ENCODE measurements around the gene KIAA0930. TPM values are rescaled to one million over a fixed set of nuclear protein-coding genes. Genes with fewer than 3 reads are reported as not detected.

The KIAA0930 gene
- polyA plus RNA-seq, 5 donors = 13.2 to 19.6 (median 16.8) TPM

GRCh38 chr22:45238957-45239680 is 1.6 kb downstream of the KIAA0930 start:
- DNase-seq = no peak

- no peak for DNase-seq
Measured at GRCh38 chr22:45238076-45238956, 2.4 kb downstream of the KIAA0930 start.

- DNase-seq = no peak
Measured at GRCh38 chr22:45237065-45237990, 3.4 kb downstream of the KIAA0930 start.

GRCh38 chr22:45235851-45236342 is 4.8 kb downstream of the KIAA0930 start:
- no peak for DNase-seq

GRCh38 chr22:45235101-45235777 is 5.5 kb downstream of the KIAA0930 start:
- DNase-seq = no peak

- no peak for DNase-seq
Measured at GRCh38 chr22:45233827-45234226, 6.9 kb downstream of the KIAA0930 start.

- DNase-seq = no peak
Measured at GRCh38 chr22:45233386-45233785, 7.3 kb downstream of the KIAA0930 start.

- DNase-seq = no peak
Measured at GRCh38 chr22:45231293-45231692, 9.4 kb downstream of the KIAA0930 start.

- DNase-seq = no peak
Measured at GRCh38 chr22:45230026-45230721, 10.5 kb downstream of the KIAA0930 start.

- no peak for DNase-seq
Measured at GRCh38 chr22:45229181-45229580, 11.5 kb downstream of the KIAA0930 start.

GRCh38 chr22:45228401-45228754 is 12.3 kb downstream of the KIAA0930 start:
- DNase-seq = no peak

GRCh38 chr22:45227645-45228400 is 12.9 kb downstream of the KIAA0930 start:
- no peak for DNase-seq

- DNase-seq = no peak
Measured at GRCh38 chr22:45226503-45227186, 14.0 kb downstream of the KIAA0930 start.

GRCh38 chr22:45225732-45226502 is 14.8 kb downstream of the KIAA0930 start:
- peak in 1 of 2 donors; percentile 17 for DNase-seq

- DNase-seq = no peak
Measured at GRCh38 chr22:45224988-45225731, 15.5 kb downstream of the KIAA0930 start.

GRCh38 chr22:45224331-45224730 is 16.4 kb downstream of the KIAA0930 start:
- DNase-seq = no peak

GRCh38 chr22:45223304-45224117 is 17.2 kb downstream of the KIAA0930 start:
- DNase-seq = no peak

Data from right lung (tissue), 5 donors.